GM12873 (cell line): ENCODE data around the gene JSRP1.

Experiments used
- CTCF ChIP-seq: IDR thresholded peaks from 2 replicates; pipeline ENCODE4 v1.5.1; 2012; ENCODE audit warnings: low read depth, mild to moderate bottlenecking, moderate library complexity, low read length, control low read depth; ENCODE audit not compliant: insufficient read depth; ENCODE audit errors: missing control alignments

The JSRP1 gene

GRCh38 chr19:2249010-2249866 lies 7.0 kb downstream of the JSRP1 start, which contains the start of gene AMH:
TSS of gene AMH (plus strand) at chr19:2249323. CDS start at chr19:2249333, 10 bp downstream.
- no peak for TF ChIP-seq CTCF

- no peak for TF ChIP-seq CTCF
Observed at GRCh38 chr19:2248136-2249009, 7.8 kb downstream of the JSRP1 start.

GRCh38 chr19:2247433-2248101 lies 8.7 kb downstream of the JSRP1 start:
- no peak for TF ChIP-seq CTCF

GRCh38 chr19:2246801-2247361 lies 9.3 kb downstream of the JSRP1 start:
- TF ChIP-seq CTCF: no peak

GRCh38 chr19:2246014-2246620 lies 10.1 kb downstream of the JSRP1 start:
- no peak for TF ChIP-seq CTCF

GRCh38 chr19:2245273-2245672 lies 10.9 kb downstream of the JSRP1 start:
- no peak for TF ChIP-seq CTCF
